Neural cell (in vitro differentiated cells): ENCODE measurements around the gene PRKACA. TPM values are rescaled to one million over a fixed set of nuclear protein-coding genes. Genes with fewer than 3 reads are reported as not detected.

Experiments
- H2AFZ ChIP-seq: fragments of 200-600, 300-800 bp; sonication (generic), shearing (Covaris generic); 2 replicates; pipeline ENCODE4 v1.6.0; 2014; ENCODE audit warnings: low read depth, mild to moderate bottlenecking, antibody characterized with exemption, low read length, moderate library complexity
- H3F3A ChIP-seq: fragments of 200-600 bp; shearing (Covaris generic); 2 replicates; pipeline ENCODE4 v1.6.1; 2016; ENCODE audit warnings: mild to moderate bottlenecking, moderate library complexity, mixed read lengths, antibody characterized with exemption, low read length; ENCODE audit not compliant: insufficient read depth, poor library complexity, severe bottlenecking
- H3K27ac ChIP-seq: fragments of 200-600, 300-800 bp; sonication (generic), shearing (Covaris generic); 2 replicates; pipeline ENCODE4 v1.5.1; 2014; ENCODE audit warnings: mild to moderate bottlenecking, low read length, moderate library complexity
- H3K27me3 ChIP-seq: fragments of 300-800, 200-600 bp; sonication (generic), shearing (Covaris generic); 2 replicates; pipeline ENCODE4 v1.6.0; 2014; ENCODE audit warnings: mild to moderate bottlenecking, low read depth, low read length, moderate library complexity; ENCODE audit not compliant: insufficient read depth
- H3K36me3 ChIP-seq: fragments of 300-800, 200-600 bp; sonication (generic), shearing (Covaris generic); 2 replicates; pipeline ENCODE4 v1.5.1; 2014; ENCODE audit warnings: mild to moderate bottlenecking, antibody characterized with exemption, low read length, moderate library complexity; ENCODE audit not compliant: insufficient read depth
- H3K4me2 ChIP-seq: fragments of 300-800, 200-600 bp; sonication (generic), shearing (Covaris generic); 2 replicates; pipeline ENCODE4 v1.6.0; 2014; ENCODE audit warnings: mild to moderate bottlenecking, low read length
- H3K4me3 ChIP-seq: fragments of 300-800, 200-600 bp; sonication (generic), shearing (Covaris generic); 2 replicates; pipeline ENCODE4 v1.5.1; 2014; ENCODE audit warnings: mild to moderate bottlenecking, low read length, moderate library complexity
- H3K79me2 ChIP-seq: fragments of 200-600 bp; shearing (Covaris generic); replicated peaks from 2 replicates; pipeline ENCODE4 v1.6.0; 2014; ENCODE audit warnings: mild to moderate bottlenecking, low read length, moderate library complexity; ENCODE audit not compliant: insufficient read depth
- H3K9ac ChIP-seq: fragments of 300-800, 200-600 bp; sonication (generic), shearing (Covaris generic); 2 replicates; pipeline ENCODE4 v1.6.1; 2016; ENCODE audit warnings: mild to moderate bottlenecking, low read length, mixed read lengths
- H3K9me2 ChIP-seq: fragments of 200-600 bp; shearing (Covaris generic); 2 replicates; pipeline ENCODE4 v1.6.1; 2016; ENCODE audit warnings: mild to moderate bottlenecking, low read length, mixed read lengths; ENCODE audit not compliant: insufficient read depth
- H3K9me3 ChIP-seq: fragments of 200-600, 300-800 bp; sonication (generic), shearing (Covaris generic); 2 replicates; pipeline ENCODE4 v1.6.1; 2016; ENCODE audit warnings: mild to moderate bottlenecking, mixed run types, low read length, moderate library complexity, mixed read lengths
- H4K20me1 ChIP-seq: fragments of 200-600 bp; shearing (Covaris generic); 2 replicates; pipeline ENCODE4 v1.6.1; 2016; ENCODE audit warnings: mild to moderate bottlenecking, mixed run types; ENCODE audit not compliant: insufficient read depth
- EP300 ChIP-seq: fragments of 450-650 bp; conservative IDR thresholded peaks from 2 replicates; pipeline ENCODE4 v1.6.1; 2014; ENCODE audit warnings: antibody characterized with exemption, mild to moderate bottlenecking, moderate library complexity; ENCODE audit not compliant: poor library complexity, severe bottlenecking
- EZH2 ChIP-seq: fragments of 200-600, 300-800 bp; shearing (Covaris generic), sonication (generic); IDR thresholded peaks from 2 replicates; pipeline ENCODE4 v1.6.1; 2014; ENCODE audit warnings: antibody characterized with exemption, low read length, borderline replicate concordance, mild to moderate bottlenecking; ENCODE audit not compliant: insufficient read depth, poor library complexity, severe bottlenecking
- MXI1 ChIP-seq: fragments of 450-650 bp; conservative IDR thresholded peaks from 2 replicates; pipeline ENCODE4 v1.6.1; 2014; ENCODE audit warnings: antibody characterized with exemption, mild to moderate bottlenecking; ENCODE audit not compliant: poor library complexity, severe bottlenecking
- POLR2AphosphoS5 ChIP-seq: IDR thresholded peaks from 2 replicates; pipeline ENCODE4 v1.6.1; 2012
- RAD21 ChIP-seq: fragments of 450-650 bp; conservative IDR thresholded peaks from 2 replicates; pipeline ENCODE4 v1.6.1; 2014; ENCODE audit warnings: antibody characterized with exemption, mild to moderate bottlenecking, moderate library complexity
- SMC3 ChIP-seq: fragments of 450-650 bp; conservative IDR thresholded peaks from 2 replicates; pipeline ENCODE4 v1.6.1; 2014; ENCODE audit warnings: antibody characterized with exemption, mild to moderate bottlenecking, moderate library complexity; ENCODE audit not compliant: poor library complexity
- TAF1 ChIP-seq: IDR thresholded peaks from 2 replicates; pipeline ENCODE4 v1.6.1; 2012; ENCODE audit warnings: low read depth
- polyA plus RNA-seq: library from polyadenylated mRNA; depleted of rRNA; stranded (reverse); fragments of >200 nt; gene quantifications from 2 replicates; pipeline ENCODE4 v1.2.3, GENCODE V29; 2014
- TF ChIP-seq, protein P1 (sequence below): fragments of 450-650 bp; IDR thresholded peaks from 2 replicates; pipeline ENCODE4 v1.5.1; 2014; ENCODE audit warnings: antibody characterized with exemption, mild to moderate bottlenecking, moderate library complexity; ENCODE audit not compliant: poor library complexity, severe bottlenecking
- TF ChIP-seq, protein P2 (sequence below): IDR thresholded peaks from 2 replicates; pipeline ENCODE4 v1.6.1; 2012; ENCODE audit warnings: borderline replicate concordance

PRKACA gene
- polyA plus RNA-seq, 1 donor from 2014 or later: 11.7 TPM

DNA sequence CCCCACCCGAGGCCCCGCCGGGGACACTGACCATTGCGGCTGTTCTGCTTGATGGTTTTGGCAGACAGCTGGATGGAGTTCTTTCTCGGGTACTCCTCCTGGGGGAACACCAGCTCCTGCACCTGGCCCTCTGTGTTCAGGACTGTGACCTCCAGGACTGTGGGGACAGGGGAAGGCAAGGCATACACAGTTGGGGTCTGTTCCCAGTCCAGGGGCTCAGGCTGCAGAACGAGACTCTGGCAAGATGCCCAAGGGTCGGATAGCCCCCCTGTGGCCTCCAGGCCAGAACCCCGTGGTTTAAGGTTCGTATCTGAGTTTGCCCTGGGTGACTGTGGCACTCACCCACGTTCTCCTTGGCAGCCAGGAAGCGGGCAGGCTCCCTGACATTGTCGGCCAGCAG lies 41.5 kb upstream of the PRKACA start:
- H3K79me2 ChIP-seq: no peaks in the 10 kb centered on the region
- H3K9ac ChIP-seq: no peak overlapping the region
- H3F3A ChIP-seq: no peaks in the 10 kb centered on the region
- no peaks in the 10 kb centered on the region for H3K9me2 ChIP-seq
- no peak overlapping the region for H3K4me2 ChIP-seq
- TF ChIP-seq, protein P1, sequence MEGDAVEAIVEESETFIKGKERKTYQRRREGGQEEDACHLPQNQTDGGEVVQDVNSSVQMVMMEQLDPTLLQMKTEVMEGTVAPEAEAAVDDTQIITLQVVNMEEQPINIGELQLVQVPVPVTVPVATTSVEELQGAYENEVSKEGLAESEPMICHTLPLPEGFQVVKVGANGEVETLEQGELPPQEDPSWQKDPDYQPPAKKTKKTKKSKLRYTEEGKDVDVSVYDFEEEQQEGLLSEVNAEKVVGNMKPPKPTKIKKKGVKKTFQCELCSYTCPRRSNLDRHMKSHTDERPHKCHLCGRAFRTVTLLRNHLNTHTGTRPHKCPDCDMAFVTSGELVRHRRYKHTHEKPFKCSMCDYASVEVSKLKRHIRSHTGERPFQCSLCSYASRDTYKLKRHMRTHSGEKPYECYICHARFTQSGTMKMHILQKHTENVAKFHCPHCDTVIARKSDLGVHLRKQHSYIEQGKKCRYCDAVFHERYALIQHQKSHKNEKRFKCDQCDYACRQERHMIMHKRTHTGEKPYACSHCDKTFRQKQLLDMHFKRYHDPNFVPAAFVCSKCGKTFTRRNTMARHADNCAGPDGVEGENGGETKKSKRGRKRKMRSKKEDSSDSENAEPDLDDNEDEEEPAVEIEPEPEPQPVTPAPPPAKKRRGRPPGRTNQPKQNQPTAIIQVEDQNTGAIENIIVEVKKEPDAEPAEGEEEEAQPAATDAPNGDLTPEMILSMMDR: no peak
- TF ChIP-seq MXI1 (no peak), POLR2AphosphoS5 (no peak), SMC3 (no peak), EP300 (no peak), EZH2 (no peak), RAD21 (no peak), TAF1 (no peak)
- TF ChIP-seq, protein P2, sequence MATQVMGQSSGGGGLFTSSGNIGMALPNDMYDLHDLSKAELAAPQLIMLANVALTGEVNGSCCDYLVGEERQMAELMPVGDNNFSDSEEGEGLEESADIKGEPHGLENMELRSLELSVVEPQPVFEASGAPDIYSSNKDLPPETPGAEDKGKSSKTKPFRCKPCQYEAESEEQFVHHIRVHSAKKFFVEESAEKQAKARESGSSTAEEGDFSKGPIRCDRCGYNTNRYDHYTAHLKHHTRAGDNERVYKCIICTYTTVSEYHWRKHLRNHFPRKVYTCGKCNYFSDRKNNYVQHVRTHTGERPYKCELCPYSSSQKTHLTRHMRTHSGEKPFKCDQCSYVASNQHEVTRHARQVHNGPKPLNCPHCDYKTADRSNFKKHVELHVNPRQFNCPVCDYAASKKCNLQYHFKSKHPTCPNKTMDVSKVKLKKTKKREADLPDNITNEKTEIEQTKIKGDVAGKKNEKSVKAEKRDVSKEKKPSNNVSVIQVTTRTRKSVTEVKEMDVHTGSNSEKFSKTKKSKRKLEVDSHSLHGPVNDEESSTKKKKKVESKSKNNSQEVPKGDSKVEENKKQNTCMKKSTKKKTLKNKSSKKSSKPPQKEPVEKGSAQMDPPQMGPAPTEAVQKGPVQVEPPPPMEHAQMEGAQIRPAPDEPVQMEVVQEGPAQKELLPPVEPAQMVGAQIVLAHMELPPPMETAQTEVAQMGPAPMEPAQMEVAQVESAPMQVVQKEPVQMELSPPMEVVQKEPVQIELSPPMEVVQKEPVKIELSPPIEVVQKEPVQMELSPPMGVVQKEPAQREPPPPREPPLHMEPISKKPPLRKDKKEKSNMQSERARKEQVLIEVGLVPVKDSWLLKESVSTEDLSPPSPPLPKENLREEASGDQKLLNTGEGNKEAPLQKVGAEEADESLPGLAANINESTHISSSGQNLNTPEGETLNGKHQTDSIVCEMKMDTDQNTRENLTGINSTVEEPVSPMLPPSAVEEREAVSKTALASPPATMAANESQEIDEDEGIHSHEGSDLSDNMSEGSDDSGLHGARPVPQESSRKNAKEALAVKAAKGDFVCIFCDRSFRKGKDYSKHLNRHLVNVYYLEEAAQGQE: no peak
- H3K27me3 ChIP-seq: no peaks in the 10 kb centered on the region
- no peak overlapping the region for H2AFZ ChIP-seq
- H3K36me3 ChIP-seq: peaks cover 15% of the 10 kb centered on the region
- H3K27ac ChIP-seq: no peak overlapping the region
- H3K9me3 ChIP-seq: no peaks in the 10 kb centered on the region
- H3K4me3 ChIP-seq: no peak overlapping the region
- no peaks in the 10 kb centered on the region for H4K20me1 ChIP-seq

DNA sequence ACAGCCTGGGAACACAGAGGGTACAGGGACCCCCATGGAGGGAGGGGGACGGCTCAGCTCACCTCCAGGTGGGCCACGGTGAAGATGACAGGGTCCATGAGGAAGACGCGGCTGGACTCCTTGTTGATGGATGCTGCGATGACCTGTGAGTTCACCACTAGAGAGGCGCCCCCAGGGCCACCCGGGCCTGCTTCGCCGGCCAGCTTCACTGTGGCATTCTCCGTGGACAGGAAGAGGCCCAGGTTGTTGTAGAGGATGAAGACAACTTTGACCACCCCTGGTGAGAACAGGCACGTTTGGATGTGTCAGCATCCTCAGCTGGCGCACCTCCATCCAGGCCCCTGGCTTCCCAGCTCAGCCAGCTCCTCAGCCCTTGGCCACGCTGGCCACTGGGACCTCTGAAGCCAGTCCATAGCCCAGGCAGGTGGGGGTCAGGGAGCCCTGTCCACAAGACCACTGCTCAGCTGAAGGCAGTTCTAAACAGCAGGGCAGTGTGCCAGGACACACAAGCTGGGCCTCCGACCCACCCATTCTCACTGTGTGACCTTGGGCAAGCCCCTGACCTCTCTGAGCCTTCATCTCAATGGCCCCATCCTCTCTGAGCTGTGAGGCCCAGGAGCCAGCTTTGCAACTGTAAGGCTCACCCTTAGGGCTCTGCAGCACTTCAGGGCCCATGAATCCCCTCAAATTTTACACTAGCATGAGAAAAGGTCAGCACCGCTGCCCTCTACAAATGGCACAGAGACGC lies 40.9 kb upstream of the PRKACA start:
- H3K27ac ChIP-seq: no peak overlapping the region

More for the DNA sequence above, 40.9 kb upstream of the PRKACA start:
- Histone ChIP-seq H3K4me2 (no peak overlapping the region), H4K20me1 (no peaks in the 10 kb centered on the region), H3K36me3 (peaks cover 15% of the 10 kb centered on the region), H3K4me3 (no peak overlapping the region), H3K27me3 (no peaks in the 10 kb centered on the region), H3K9me3 (no peaks in the 10 kb centered on the region), H2AFZ (no peak overlapping the region), H3K9ac (no peak overlapping the region), H3F3A (no peaks in the 10 kb centered on the region), H3K9me2 (no peaks in the 10 kb centered on the region), H3K79me2 (no peaks in the 10 kb centered on the region)
- no peak for TF ChIP-seq RAD21
- TF ChIP-seq, protein P2: no peak
- TF ChIP-seq EP300: no peak
- TF ChIP-seq MXI1: no peak
- TF ChIP-seq POLR2AphosphoS5: no peak
- TF ChIP-seq SMC3: no peak
- no peak for TF ChIP-seq TAF1
- TF ChIP-seq, protein P1: no peak
- TF ChIP-seq EZH2: no peak
